GM12878 (cell line): Measurements from ENCODE around the gene COMMD1. TPM values are rescaled to one million over a fixed set of nuclear protein-coding genes. Genes with fewer than 3 reads are reported as not detected.

Experiments used
- ATAC-seq: fragments of 200-7000 bp; cut with Tn5 transposase; 3 replicates; pipeline ENCODE4 v1.9.1; 2020; ENCODE audit warnings: mild to moderate bottlenecking, moderate library complexity
- BruUV-seq: library from RNA; stranded (reverse); fragments of 400-500 nt; replicated peaks from 2 replicates; lab custom pipeline; 2021; lab: Mats Ljungman, UMichigan
- CTCF ChIA-PET: fragments of 300-600 bp; sonication (Branson Sonifier 250); formaldehyde crosslinking; extraction: SDS; loops from one replicate; lab custom pipeline; 2021; ENCODE audit warnings: inconsistent platforms; lab: Yijun Ruan, JAX
- POLR2A ChIA-PET: fragments of 350-600 bp; formaldehyde crosslinking; extraction: SDS; loops from one replicate; lab custom pipeline; 2021; ENCODE audit warnings: inconsistent platforms; lab: Charles Lee
- RAD21 ChIA-PET: fragments of 300-600 bp; sonication (Branson Sonifier 250); formaldehyde crosslinking; loops from one replicate; lab custom pipeline; 2023; ENCODE audit warnings: antibody characterized with exemption; ENCODE audit not compliant: unreplicated experiment; lab: Charles Lee
- SMC1A ChIA-PET: fragments of 300-600 bp; sonication (Branson Sonifier 250); formaldehyde crosslinking; loops from one replicate; lab custom pipeline; 2023; ENCODE audit not compliant: unreplicated experiment, uncharacterized antibody; lab: Charles Lee
- DNase-seq: peaks from one replicate; pipeline ENCODE4 v3.0.0-alpha.2; 2011; ENCODE audit warnings: low read depth, low spot score
- FAIRE-seq: peaks from 3 replicates; lab custom pipeline; 2011; peaks lifted over from hg19 to GRCh38; lab: Jason Lieb, UNC
- H2AFZ ChIP-seq: 2 replicates; pipeline ENCODE4 v1.6.0; 2011; ENCODE audit warnings: low read depth, low read length, control low read depth; ENCODE audit not compliant: control insufficient read depth
- H3K27ac ChIP-seq: 2 replicates; pipeline ENCODE4 v1.5.1; 2011; ENCODE audit warnings: control low read depth; ENCODE audit not compliant: control insufficient read depth, insufficient read depth
- H3K27me3 ChIP-seq, 2 experiments: replicated peaks in 1 of 2; 2 replicates each; pipeline versions ENCODE4 v1.6.0 to v1.6.1; 2011; ENCODE audit warnings: low read length in 1 of 2; ENCODE audit not compliant: control insufficient read depth in 2 of 2, insufficient read depth in 2 of 2
- H3K36me3 ChIP-seq, 2 experiments: 2 replicates each; pipeline ENCODE4 v1.5.1; 2011; ENCODE audit warnings: low read length in 1 of 2; ENCODE audit not compliant: control insufficient read depth in 2 of 2, insufficient read depth in 2 of 2
- H3K4me1 ChIP-seq: 2 replicates; pipeline ENCODE4 v1.6.1; 2011; ENCODE audit warnings: mild to moderate bottlenecking, low read length, moderate library complexity, mixed read lengths; ENCODE audit not compliant: control insufficient read depth, insufficient read depth
- H3K4me2 ChIP-seq: 2 replicates; pipeline ENCODE4 v1.6.0; 2011; ENCODE audit warnings: control low read depth; ENCODE audit not compliant: control insufficient read depth, insufficient read depth
- H3K4me3 ChIP-seq: fragments of 200-600 bp; sonication (generic); 2 replicates; pipeline ENCODE4 v1.5.1; 2016
- H3K79me2 ChIP-seq: 2 replicates; pipeline ENCODE4 v1.6.0; 2011; ENCODE audit warnings: low read length; ENCODE audit not compliant: control insufficient read depth, insufficient read depth
- H3K9ac ChIP-seq: 2 replicates; pipeline ENCODE4 v1.8.0; 2011; ENCODE audit warnings: low read length, control low read depth, mixed read lengths; ENCODE audit not compliant: control insufficient read depth, insufficient read depth
- H3K9me3 ChIP-seq: replicated peaks from 3 replicates; pipeline ENCODE4 v1.5.1; 2011; ENCODE audit warnings: mild to moderate bottlenecking, low read length; ENCODE audit not compliant: control insufficient read depth, insufficient read depth
- H4K20me1 ChIP-seq: 2 replicates; pipeline ENCODE4 v1.6.0; 2011; ENCODE audit not compliant: control insufficient read depth, insufficient read depth
- CREB1 ChIP-seq: IDR thresholded peaks from 2 replicates; pipeline ENCODE4 v1.6.1; 2012; ENCODE audit warnings: low read depth, mild to moderate bottlenecking, inconsistent platforms
- EZH2 ChIP-seq: IDR thresholded peaks from 2 replicates; pipeline ENCODE4 v1.6.1; 2012; ENCODE audit warnings: low read depth, mild to moderate bottlenecking, control low read depth, inconsistent platforms, low read length, borderline replicate concordance; ENCODE audit not compliant: control insufficient read depth
- SMARCA5 ChIP-seq: fragments of 450-650 bp; IDR thresholded peaks from 2 replicates; pipeline ENCODE4 v1.6.1; 2017; ENCODE audit warnings: mild to moderate bottlenecking
- SREBF1 ChIP-seq: IDR thresholded peaks from 2 replicates; pipeline ENCODE4 v1.6.1; 2012; ENCODE audit warnings: mild to moderate bottlenecking, low read length
- SRF ChIP-seq, 2 experiments: IDR thresholded peaks; 2 replicates each; pipeline ENCODE4 v1.6.1; 2011; ENCODE audit warnings: low read depth in 2 of 2, low read length in 2 of 2, mild to moderate bottlenecking in 1 of 2, moderate library complexity in 1 of 2
- WGBS: methylation state at CpG from one replicate; pipeline ENCODE4 v1.1.6; 2016; ENCODE audit warnings: low lambda C conversion rate; ENCODE audit not compliant: insufficient replicate concordance, insufficient coverage; ENCODE audit errors: missing lambda C conversion rate; 5-methylcytosine and 5-hydroxymethylcytosine counted together
- in situ Hi-C: fragments of 300-500 bp; cut with MboI; formaldehyde crosslinking; loops from 9 replicates; pipeline ENCODE4 v1.14.3; 2018; ENCODE audit warnings: mixed read lengths
- intact Hi-C: fragments of 100-400 bp; cut with micrococcal nuclease; formaldehyde crosslinking; loops from one replicate; pipeline ENCODE4 v1.14.2; 2022; ENCODE audit not compliant: unreplicated experiment
- polyA plus RNA-seq, 11 experiments: library from polyadenylated mRNA; depleted of rRNA in 4 of 11; unstranded in 6 of 11; stranded (reverse) in 5 of 11; fragments of >200 nt; fragmentation: Nextera tagmentation in 4 of 11; fragmentation: Illumina TruSeq in 1 of 11; extraction: Ambion mirVana in 4 of 11; extraction: Trizol in 1 of 11; gene quantifications; 1 replicate in 1 of 11; 2 replicates in 10 of 11; pipeline versions ENCODE4 v1.2.1 to v1.2.3, GENCODE V29; 2011 to 2016; ENCODE audit warnings: inconsistent platforms in 2 of 11, missing spikeins in 2 of 11, low read depth in 1 of 11
- total RNA-seq, 4 experiments: library from RNA; depleted of rRNA in 3 of 4; stranded (reverse); fragments of >200 nt in 3 of 4; fragmentation: Illumina TruSeq in 1 of 4; extraction: Trizol in 1 of 4; gene quantifications; 2 replicates each; pipeline versions ENCODE4 v1.2.1 to v1.2.3, GENCODE V29; 2013 to 2021
- TF ChIP-seq, protein P1 (sequence below): IDR thresholded peaks from 2 replicates; pipeline ENCODE4 v1.6.1; 2012; ENCODE audit warnings: improper control_type of control experiment, low read depth, low read length; ENCODE audit not compliant: insufficient replicate concordance

COMMD1 gene
- total and polyA plus RNA-seq, 10 of the 15 experiments (the other 5 are each of a cell fraction or from before 2014, with no cell fraction given): 39.7 to 210 (median 53.7) TPM

DNA sequence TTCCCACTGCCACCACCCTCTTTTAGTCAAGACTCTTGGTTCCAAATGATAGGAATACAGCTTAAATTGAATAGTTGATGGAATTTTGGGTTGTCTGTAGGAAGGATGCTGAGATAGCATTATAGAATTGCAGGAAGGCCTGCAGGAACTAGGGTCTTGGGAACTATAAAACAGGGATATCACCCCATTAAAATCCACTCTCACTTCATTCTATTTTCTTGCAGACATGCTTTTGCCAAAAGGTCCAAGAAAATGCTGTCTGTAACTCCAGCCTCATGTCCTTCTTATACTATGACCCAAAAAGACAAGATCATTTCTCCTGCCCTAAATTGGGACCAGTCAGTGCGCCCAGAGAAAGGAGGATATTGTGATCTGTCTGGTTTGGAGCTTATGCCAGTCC, 89.1 kb downstream of the COMMD1 start:
- ChIA-PET RAD21 (interaction anchor here (0.5 to 4.9 kb wide), 43 partner anchors 9 to 637 kb away, joined by 3 to 141 read pairs (median 7); partner anchors contain the start of gene B3GNT2), SMC1A (interaction anchor here (0.8 to 7.2 kb wide), 52 partner anchors 9 to 781 kb away, joined by 3 to 189 read pairs (median 5); no protein-coding TSS in a partner anchor), CTCF (interaction anchor here (0.9 to 6.5 kb wide), 31 partner anchors 16 to 463 kb away, joined by 3 to 195 read pairs (median 5); partner anchors contain the start of gene B3GNT2), POLR2A (interaction anchor here (0.6 to 2.4 kb wide), 9 partner anchors 10 to 418 kb away, joined by 3 to 11 read pairs (median 4); no protein-coding TSS in a partner anchor)
- ATAC-seq (no peak), DNase-seq (no peak), FAIRE-seq (no peak)
- H3K9me3 ChIP-seq: no peaks in the 10 kb centered on the region
- H3K27me3 ChIP-seq: no peaks in the 10 kb centered on the region
- H2AFZ ChIP-seq: no peak overlapping the region
- no TSS peak for BruUV-seq
- intact Hi-C loops (loop anchor here (2.0 to 10.0 kb wide), 7 partner anchors 66 to 350 kb away; no protein-coding TSS in a partner anchor), in situ Hi-C loops (loop anchor here (10.0 kb wide), 1 partner anchor 210 kb away; no protein-coding TSS in a partner anchor)
- no peaks in the 10 kb centered on the region for H4K20me1 ChIP-seq
- H3K79me2 ChIP-seq: peaks cover 30% of the 10 kb centered on the region
- no peaks in the 10 kb centered on the region for H3K36me3 ChIP-seq
- peak overlapping the region; percentile 18; the same call in 1 of the 2 replicates for H3K9ac ChIP-seq
- peaks cover 26% of the 10 kb centered on the region for H3K4me1 ChIP-seq
- no peak overlapping the region for H3K4me3 ChIP-seq
- 100% methylated on average over 1 of the region's 1 CpG for WGBS
- TF ChIP-seq SMARCA5 (no peak), EZH2 (no peak), SRF (IDR thresholded peaks at IDR 0.05; ENCODE audit: low read depth in 2 of 2, low read length in 2 of 2) (no peak), SREBF1 (no peak)
- 0 out of 2 replicates have a peak overlapping the region, but pooled peaks have one; percentile 27 for H3K4me2 ChIP-seq
- peak overlapping the region; percentile 55 for H3K27ac ChIP-seq

DNA sequence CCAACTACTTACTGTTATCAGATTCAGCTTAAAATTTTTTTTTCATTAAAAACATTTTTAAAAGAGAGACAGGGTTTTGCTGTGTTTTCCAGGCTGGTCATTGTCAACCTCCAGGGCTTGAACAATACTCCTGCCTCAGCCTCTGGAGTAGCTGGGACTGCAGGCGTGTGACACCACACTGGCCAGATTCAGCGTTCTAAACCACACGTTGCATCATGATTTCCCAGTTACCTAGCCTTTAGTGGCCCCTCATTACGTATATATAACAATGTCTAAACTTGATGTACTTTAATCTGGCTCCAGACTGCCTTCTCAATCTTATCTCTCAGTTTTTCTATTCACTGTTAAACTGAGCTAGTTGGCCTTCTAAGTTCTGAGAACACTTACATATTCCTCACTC, 89.6 kb downstream of the COMMD1 start:
- DNase-seq (no peak), ATAC-seq (peak; percentile 22), FAIRE-seq (no peak)
- ChIA-PET RAD21 (interaction anchor here (0.5 to 4.9 kb wide), 47 partner anchors 9 to 637 kb away, joined by 3 to 141 read pairs (median 5); partner anchors contain the start of genes B3GNT2 and COMMD1), POLR2A (interaction anchor here (0.6 to 2.4 kb wide), 13 partner anchors 10 to 992 kb away, joined by 3 to 11 read pairs (median 4); no protein-coding TSS in a partner anchor), SMC1A (interaction anchor here (0.7 to 7.2 kb wide), 58 partner anchors 8 to 780 kb away, joined by 3 to 189 read pairs (median 4); no protein-coding TSS in a partner anchor), CTCF (interaction anchor here (0.9 to 6.5 kb wide), 31 partner anchors 15 to 1492 kb away, joined by 3 to 195 read pairs (median 5); partner anchors contain the start of gene B3GNT2)
- intact Hi-C loops: loop anchor here (2.0 to 10.0 kb wide), 4 partner anchors 66 to 350 kb away; no protein-coding TSS in a partner anchor
- H2AFZ ChIP-seq: no peak overlapping the region
- peaks cover 30% of the 10 kb centered on the region for H3K79me2 ChIP-seq
- in situ Hi-C loops: loop anchor here (10.0 kb wide), 1 partner anchor 210 kb away; no protein-coding TSS in a partner anchor
- H3K27me3 ChIP-seq: no peaks in the 10 kb centered on the region
- no peaks in the 10 kb centered on the region for H3K36me3 ChIP-seq
- H4K20me1 ChIP-seq: no peaks in the 10 kb centered on the region
- H3K4me3 ChIP-seq: no peak overlapping the region
- peak; percentile 55; the same call in 1 of the 2 replicates for TF ChIP-seq CREB1
- TF ChIP-seq, protein P1, sequence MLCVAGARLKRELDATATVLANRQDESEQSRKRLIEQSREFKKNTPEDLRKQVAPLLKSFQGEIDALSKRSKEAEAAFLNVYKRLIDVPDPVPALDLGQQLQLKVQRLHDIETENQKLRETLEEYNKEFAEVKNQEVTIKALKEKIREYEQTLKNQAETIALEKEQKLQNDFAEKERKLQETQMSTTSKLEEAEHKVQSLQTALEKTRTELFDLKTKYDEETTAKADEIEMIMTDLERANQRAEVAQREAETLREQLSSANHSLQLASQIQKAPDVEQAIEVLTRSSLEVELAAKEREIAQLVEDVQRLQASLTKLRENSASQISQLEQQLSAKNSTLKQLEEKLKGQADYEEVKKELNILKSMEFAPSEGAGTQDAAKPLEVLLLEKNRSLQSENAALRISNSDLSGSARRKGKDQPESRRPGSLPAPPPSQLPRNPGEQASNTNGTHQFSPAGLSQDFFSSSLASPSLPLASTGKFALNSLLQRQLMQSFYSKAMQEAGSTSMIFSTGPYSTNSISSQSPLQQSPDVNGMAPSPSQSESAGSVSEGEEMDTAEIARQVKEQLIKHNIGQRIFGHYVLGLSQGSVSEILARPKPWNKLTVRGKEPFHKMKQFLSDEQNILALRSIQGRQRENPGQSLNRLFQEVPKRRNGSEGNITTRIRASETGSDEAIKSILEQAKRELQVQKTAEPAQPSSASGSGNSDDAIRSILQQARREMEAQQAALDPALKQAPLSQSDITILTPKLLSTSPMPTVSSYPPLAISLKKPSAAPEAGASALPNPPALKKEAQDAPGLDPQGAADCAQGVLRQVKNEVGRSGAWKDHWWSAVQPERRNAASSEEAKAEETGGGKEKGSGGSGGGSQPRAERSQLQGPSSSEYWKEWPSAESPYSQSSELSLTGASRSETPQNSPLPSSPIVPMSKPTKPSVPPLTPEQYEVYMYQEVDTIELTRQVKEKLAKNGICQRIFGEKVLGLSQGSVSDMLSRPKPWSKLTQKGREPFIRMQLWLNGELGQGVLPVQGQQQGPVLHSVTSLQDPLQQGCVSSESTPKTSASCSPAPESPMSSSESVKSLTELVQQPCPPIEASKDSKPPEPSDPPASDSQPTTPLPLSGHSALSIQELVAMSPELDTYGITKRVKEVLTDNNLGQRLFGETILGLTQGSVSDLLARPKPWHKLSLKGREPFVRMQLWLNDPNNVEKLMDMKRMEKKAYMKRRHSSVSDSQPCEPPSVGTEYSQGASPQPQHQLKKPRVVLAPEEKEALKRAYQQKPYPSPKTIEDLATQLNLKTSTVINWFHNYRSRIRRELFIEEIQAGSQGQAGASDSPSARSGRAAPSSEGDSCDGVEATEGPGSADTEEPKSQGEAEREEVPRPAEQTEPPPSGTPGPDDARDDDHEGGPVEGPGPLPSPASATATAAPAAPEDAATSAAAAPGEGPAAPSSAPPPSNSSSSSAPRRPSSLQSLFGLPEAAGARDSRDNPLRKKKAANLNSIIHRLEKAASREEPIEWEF: no peak
- peak overlapping the region; percentile 74 for H3K4me2 ChIP-seq
- 73% methylated on average over 4 of the region's 4 CpGs for WGBS
- H3K27ac ChIP-seq: peak overlapping the region; percentile 55
- no TSS peak for BruUV-seq
- H3K9me3 ChIP-seq: no peaks in the 10 kb centered on the region
- H3K4me1 ChIP-seq: peaks cover 26% of the 10 kb centered on the region
- peak overlapping the region; percentile 18; the same call in 1 of the 2 replicates for H3K9ac ChIP-seq
